Spleen (tissue), 11 donors: ENCODE measurements around the gene GALNT15. TPM values are rescaled to one million over a fixed set of nuclear protein-coding genes. Genes with fewer than 3 reads are reported as not detected.

Experiments used
- DNase-seq: peaks from one replicate; pipeline ENCODE4 v3.0.0-alpha.2; 2020
- H3K27ac ChIP-seq, 8 donors: fragments of 200-600 bp; sonication (generic) in 7 of 8; 1 replicate in 4 of 8; 2 replicates in 4 of 8; pipeline versions ENCODE4 v1.5.0 to v1.8.0; 2016 to 2021; ENCODE audit warnings: inconsistent platforms in 4 of 8, mild to moderate bottlenecking in 4 of 8, moderate library complexity in 1 of 8
- H3K27me3 ChIP-seq, 7 donors: fragments of 200-600 bp; sonication (generic) in 6 of 7; replicated peaks in 1 of 7; 1 replicate in 4 of 7; 2 replicates in 3 of 7; pipeline versions ENCODE4 v1.5.0 to v1.8.0; 2016 to 2021; ENCODE audit warnings: inconsistent platforms in 3 of 7, mild to moderate bottlenecking in 1 of 7
- H3K36me3 ChIP-seq, 6 donors: fragments of 200-600 bp; sonication (generic) in 5 of 6; 1 replicate in 4 of 6; 2 replicates in 2 of 6; pipeline versions ENCODE4 v1.5.0 to v1.8.0; 2016 to 2021; ENCODE audit warnings: inconsistent platforms in 2 of 6
- H3K4me1 ChIP-seq, 6 donors: fragments of 200-600 bp; sonication (generic) in 5 of 6; 1 replicate in 3 of 6; 2 replicates in 3 of 6; pipeline versions ENCODE4 v1.5.0 to v1.8.0; 2016 to 2021; ENCODE audit warnings: inconsistent platforms in 3 of 6
- H3K4me3 ChIP-seq, 8 donors: fragments of 200-600 bp; sonication (generic) in 7 of 8; 1 replicate in 4 of 8; 2 replicates in 4 of 8; pipeline versions ENCODE4 v1.5.0 to v1.8.0; 2016 to 2021; ENCODE audit warnings: inconsistent platforms in 4 of 8, mild to moderate bottlenecking in 4 of 8, moderate library complexity in 2 of 8
- H3K9me3 ChIP-seq, 8 donors: fragments of 200-600 bp; sonication (generic) in 7 of 8; 1 replicate in 4 of 8; 2 replicates in 4 of 8; pipeline versions ENCODE4 v1.5.0 to v1.8.0; 2016 to 2021; ENCODE audit warnings: inconsistent platforms in 4 of 8
- CTCF ChIP-seq, 11 experiments: fragments of 200-600 bp in 7 of 11; fragments of 450-650 bp in 4 of 11; sonication (generic) in 4 of 11; IDR thresholded peaks in 8 of 11; conservative IDR thresholded peaks in 3 of 11; 1 replicate in 7 of 11; 2 replicates in 4 of 11; pipeline versions ENCODE4 v1.4.0 to v1.8.0; 2016 to 2021; ENCODE audit warnings: antibody characterized with exemption in 11 of 11, inconsistent platforms in 4 of 11, mild to moderate bottlenecking in 1 of 11
- POLR2A ChIP-seq, 3 donors: fragments of 450-650 bp; IDR thresholded peaks; one replicate each; pipeline ENCODE4 v1.5.1; 2017; ENCODE audit warnings: antibody characterized with exemption in 3 of 3, mild to moderate bottlenecking in 1 of 3
- POLR2AphosphoS5 ChIP-seq, 3 donors: sonication (generic); formaldehyde crosslinking; IDR thresholded peaks; one replicate each; pipeline ENCODE4 v1.5.1; 2017; ENCODE audit warnings: antibody characterized with exemption in 3 of 3
- WGBS, 5 donors: extraction: QIAGEN DNeasy Blood & Tissue Kit in 3 of 5; methylation state at CpG; one replicate each; pipeline versions ENCODE4 v1.1.5 to v1.1.7; 2013 to 2018; 5-methylcytosine and 5-hydroxymethylcytosine counted together
- intact Hi-C: fragments of 100-400 bp; cut with DNase I; formaldehyde crosslinking; loops from one replicate; pipeline ENCODE4 v1.15.0; 2023; ENCODE audit warnings: low total_unique reads
- polyA plus RNA-seq, 3 donors: library from polyadenylated mRNA; stranded (reverse); fragments of 200-250 nt; gene quantifications; one replicate each; pipeline ENCODE4 v1.2.1, GENCODE V29; 2013
- total RNA-seq, 7 donors: library from RNA; depleted of rRNA in 3 of 7; stranded (reverse); fragments of >200 nt in 3 of 7; fragmentation: NEBNext Ultra II Directional in 4 of 7; extraction: Animal tissue kit (Norgen Biotek cat#: 25700) in 4 of 7; gene quantifications; one replicate each; pipeline versions ENCODE4 v1.1.0 to v1.2.1, GENCODE V29; 2016 to 2021
- donor health status: healthy with polysubstance abuse.
- donor health status: DM: no; HTN: no; CAD: no; lungs with moderate emphysema.
- donor health status: DM: no; HTN: no; CAD: no.
- donor health status: Bipolar disorder and iron deficiency.
- donor health status: healthy.
- donor health status: DM: no; HTN: no; CAD: no.
- donor health status: DM: yes; HTN: yes; CAD: no.

GALNT15 gene
- total and polyA plus RNA-seq, 10 donors: 2.5 to 147 (median 42.1) TPM

GRCh38 chr3:16142350-16143025 is 32.0 kb upstream of the GALNT15 start:
- Histone ChIP-seq H3K4me1 (no peaks in the 10 kb centered on the region), H3K36me3 (no peaks in the 10 kb centered on the region), H3K9me3 (peaks cover 0 to 21% (median 17%) of the 10 kb centered on the region in 8 donors), H3K27me3 (no peaks in the 10 kb centered on the region), H3K4me3 (no peak overlapping the region), H3K27ac (no peak overlapping the region)
- DNase-seq: no peak
- WGBS, 5 donors: 50 to 80% (median 66%) methylated on average over 5 of the region's 5 CpGs
- TF ChIP-seq CTCF (IDR thresholded peaks at IDR 0.05 in 8 of 11, conservative IDR thresholded peaks at IDR 0.05 in 3 of 11) (no peak), POLR2A (IDR thresholded peaks at IDR 0.05) (no peak), POLR2AphosphoS5 (IDR thresholded peaks at IDR 0.05) (no peak)
- intact Hi-C loops: no loop called here

- no peak overlapping the region for H3K4me3 ChIP-seq
- H3K27me3 ChIP-seq: no peaks in the 10 kb centered on the region
- TF ChIP-seq CTCF (IDR thresholded peaks at IDR 0.05 in 8 of 11, conservative IDR thresholded peaks at IDR 0.05 in 3 of 11) (no peak), POLR2AphosphoS5 (IDR thresholded peaks at IDR 0.05) (no peak), POLR2A (IDR thresholded peaks at IDR 0.05) (no peak)
- intact Hi-C loops: no loop called here
- H3K9me3 ChIP-seq: peaks cover 0 to 20% (median 17%) of the 10 kb centered on the region in 8 donors
- 59 to 73% (median 65%) methylated on average over 2 of the region's 2 CpGs for WGBS, 5 donors
- no peaks in the 10 kb centered on the region for H3K36me3 ChIP-seq
- H3K4me1 ChIP-seq: no peaks in the 10 kb centered on the region
- no peak for DNase-seq
- no peak overlapping the region for H3K27ac ChIP-seq
These were observed 30.5 kb upstream of the GALNT15 start for GRCh38 chr3:16143861-16144447.

GRCh38 chr3:16145176-16145575 is 29.3 kb upstream of the GALNT15 start:
- Histone ChIP-seq H3K4me3 (no peak overlapping the region), H3K9me3 (peaks cover 0 to 20% (median 17%) of the 10 kb centered on the region in 8 donors), H3K27me3 (no peaks in the 10 kb centered on the region), H3K36me3 (no peaks in the 10 kb centered on the region), H3K27ac (no peak overlapping the region), H3K4me1 (no peaks in the 10 kb centered on the region)
- TF ChIP-seq CTCF (IDR thresholded peaks at IDR 0.05 in 8 of 11, conservative IDR thresholded peaks at IDR 0.05 in 3 of 11): no peak
- TF ChIP-seq POLR2AphosphoS5 (IDR thresholded peaks at IDR 0.05): no peak
- no peak for TF ChIP-seq POLR2A (IDR thresholded peaks at IDR 0.05)
- WGBS, 5 donors: 89 to 96% (median 94%) methylated on average over 2 of the region's 2 CpGs
- no peak for DNase-seq
- intact Hi-C loops: no loop called here

GRCh38 chr3:16146015-16146730 is 28.3 kb upstream of the GALNT15 start:
- Histone ChIP-seq H3K36me3 (no peaks in the 10 kb centered on the region), H3K4me3 (no peak overlapping the region), H3K27ac (no peak overlapping the region), H3K9me3 (peaks cover 0 to 20% (median 17%) of the 10 kb centered on the region in 8 donors), H3K4me1 (no peaks in the 10 kb centered on the region), H3K27me3 (no peaks in the 10 kb centered on the region)
- no peak for TF ChIP-seq CTCF (IDR thresholded peaks at IDR 0.05 in 8 of 11, conservative IDR thresholded peaks at IDR 0.05 in 3 of 11)
- TF ChIP-seq POLR2A (IDR thresholded peaks at IDR 0.05): no peak
- no peak for TF ChIP-seq POLR2AphosphoS5 (IDR thresholded peaks at IDR 0.05)
- intact Hi-C loops: no loop called here
- DNase-seq: no peak
- WGBS, 5 donors: 84 to 94% (median 84%) methylated on average over 2 of the region's 2 CpGs
